HG03095 (cell line): ENCODE measurements around the gene GCHFR.
A peak's percentile ranks its signal among the peaks of the same experiment; 100 is the strongest.

Experiments
- ATAC-seq: cut with Tn5 transposase; IDR thresholded peaks from one replicate; pipeline ENCODE4 v1.9.1; 2021; ENCODE audit warnings: moderate library complexity; ENCODE audit not compliant: unreplicated experiment

The GCHFR gene

GRCh38 chr15:40754883-40755811 is 8.7 kb upstream of the GCHFR start, which contains the start of gene RMDN3:
RMDN3 (minus strand) TSS chr15:40755254; CDS start chr15:40754783, 471 bp downstream.
- ATAC-seq: peak; percentile 78

GRCh38 chr15:40755812-40756208 is 8.1 kb upstream of the GCHFR start:
- no peak for ATAC-seq

GRCh38 chr15:40756938-40757337 is 6.9 kb upstream of the GCHFR start:
- no peak for ATAC-seq

- no peak for ATAC-seq
Measured at GRCh38 chr15:40759961-40760360, 3.9 kb upstream of the GCHFR start.

GRCh38 chr15:40762919-40763800 is 708 bp upstream of the GCHFR start:
- ATAC-seq: peak; percentile 9

GRCh38 chr15:40764629-40765103 is 798 bp downstream of the GCHFR start:
- ATAC-seq: no peak

GRCh38 chr15:40766194-40766815 is 2.4 kb downstream of the GCHFR start:
- ATAC-seq: no peak

- ATAC-seq: no peak
Measured at GRCh38 chr15:40766906-40767837, 3.3 kb downstream of the GCHFR start.

GRCh38 chr15:40767838-40768500 is 4.1 kb downstream of the GCHFR start:
- ATAC-seq: no peak

GRCh38 chr15:40768521-40769273 is 4.8 kb downstream of the GCHFR start:
- ATAC-seq: no peak

- peak; percentile 39 for ATAC-seq
Measured at GRCh38 chr15:40769274-40770146, 5.6 kb downstream of the GCHFR start, which contains the start of gene C15orf62. C15orf62 (plus strand) TSS chr15:40769980; CDS start chr15:40770496, 516 bp downstream.

GRCh38 chr15:40770147-40770721 is 6.4 kb downstream of the GCHFR start:
- ATAC-seq: no peak

- no peak for ATAC-seq
Measured at GRCh38 chr15:40771242-40771641, 7.4 kb downstream of the GCHFR start.

- no peak for ATAC-seq
Measured at GRCh38 chr15:40772014-40772413, 8.1 kb downstream of the GCHFR start.

- no peak for ATAC-seq
Measured at GRCh38 chr15:40773496-40773895, 9.6 kb downstream of the GCHFR start.

GRCh38 chr15:40773902-40774301 is 10.0 kb downstream of the GCHFR start:
- ATAC-seq: no peak

- ATAC-seq: no peak
Measured at GRCh38 chr15:40775007-40775406, 11.1 kb downstream of the GCHFR start.
